Uterus (tissue), 2 donors: Measurements from ENCODE around the gene ZRANB3.

Experiments
- POLR2A ChIP-seq, 2 donors: fragments of 450-650 bp; IDR thresholded peaks; one replicate each; pipeline ENCODE4 v1.6.1; 2016; ENCODE audit warnings: antibody characterized with exemption in 2 of 2, mild to moderate bottlenecking in 1 of 2, moderate library complexity in 1 of 2
- TF ChIP-seq, protein P1 (sequence below), 4 experiments: fragments of 200-600 bp in 2 of 4; fragments of 450-650 bp in 2 of 4; sonication (generic) in 2 of 4; IDR thresholded peaks; one replicate each; pipeline ENCODE4 v1.5.1; 2016 to 2019; ENCODE audit warnings: antibody characterized with exemption in 4 of 4, mild to moderate bottlenecking in 2 of 4, moderate library complexity in 1 of 4

DNA sequence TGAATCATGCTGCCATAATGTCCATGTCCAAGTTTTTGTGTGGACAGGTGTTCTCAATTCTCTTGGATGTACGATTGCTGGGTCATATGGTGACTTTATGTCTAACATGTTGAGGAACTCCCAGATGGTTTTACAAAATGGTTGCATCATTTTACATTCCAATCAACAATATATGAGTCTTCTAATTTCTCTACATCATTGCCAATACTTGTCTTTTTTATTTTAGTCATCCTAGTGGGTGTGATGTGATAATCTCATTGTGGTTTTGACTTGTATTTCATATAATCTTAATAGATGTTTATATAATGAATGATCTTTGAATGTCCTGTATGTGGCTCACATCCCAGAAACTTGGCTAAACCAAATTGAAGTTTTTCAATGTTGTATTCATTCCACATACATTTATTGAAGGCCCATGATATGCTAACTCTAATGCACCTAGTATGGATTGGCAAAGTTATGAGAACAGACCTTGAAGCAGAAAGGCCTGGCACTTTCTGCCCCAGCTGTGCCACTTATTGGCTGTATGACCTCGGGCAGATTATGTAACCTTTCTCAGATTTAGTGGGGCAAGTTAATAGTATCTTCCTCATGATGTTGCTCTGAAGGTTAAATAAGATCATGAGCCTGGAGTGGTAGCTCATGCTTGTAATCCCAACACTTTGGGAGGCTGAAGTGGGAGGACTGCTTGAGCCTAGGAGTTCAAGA is 273.5 kb downstream of the ZRANB3 start:
- TF ChIP-seq, protein P1, sequence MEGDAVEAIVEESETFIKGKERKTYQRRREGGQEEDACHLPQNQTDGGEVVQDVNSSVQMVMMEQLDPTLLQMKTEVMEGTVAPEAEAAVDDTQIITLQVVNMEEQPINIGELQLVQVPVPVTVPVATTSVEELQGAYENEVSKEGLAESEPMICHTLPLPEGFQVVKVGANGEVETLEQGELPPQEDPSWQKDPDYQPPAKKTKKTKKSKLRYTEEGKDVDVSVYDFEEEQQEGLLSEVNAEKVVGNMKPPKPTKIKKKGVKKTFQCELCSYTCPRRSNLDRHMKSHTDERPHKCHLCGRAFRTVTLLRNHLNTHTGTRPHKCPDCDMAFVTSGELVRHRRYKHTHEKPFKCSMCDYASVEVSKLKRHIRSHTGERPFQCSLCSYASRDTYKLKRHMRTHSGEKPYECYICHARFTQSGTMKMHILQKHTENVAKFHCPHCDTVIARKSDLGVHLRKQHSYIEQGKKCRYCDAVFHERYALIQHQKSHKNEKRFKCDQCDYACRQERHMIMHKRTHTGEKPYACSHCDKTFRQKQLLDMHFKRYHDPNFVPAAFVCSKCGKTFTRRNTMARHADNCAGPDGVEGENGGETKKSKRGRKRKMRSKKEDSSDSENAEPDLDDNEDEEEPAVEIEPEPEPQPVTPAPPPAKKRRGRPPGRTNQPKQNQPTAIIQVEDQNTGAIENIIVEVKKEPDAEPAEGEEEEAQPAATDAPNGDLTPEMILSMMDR (IDR thresholded peaks at IDR 0.05), result no peak
- no peak for TF ChIP-seq POLR2A (IDR thresholded peaks at IDR 0.05)
